ENCODE measurements around the gene CRTC1. TPM values are rescaled to one million over a fixed set of nuclear protein-coding genes. Genes with fewer than 3 reads are reported as not detected.

CRTC1 gene
- total RNA-seq, 1 donor from 2014 or later = 8.8 TPM

DNA sequence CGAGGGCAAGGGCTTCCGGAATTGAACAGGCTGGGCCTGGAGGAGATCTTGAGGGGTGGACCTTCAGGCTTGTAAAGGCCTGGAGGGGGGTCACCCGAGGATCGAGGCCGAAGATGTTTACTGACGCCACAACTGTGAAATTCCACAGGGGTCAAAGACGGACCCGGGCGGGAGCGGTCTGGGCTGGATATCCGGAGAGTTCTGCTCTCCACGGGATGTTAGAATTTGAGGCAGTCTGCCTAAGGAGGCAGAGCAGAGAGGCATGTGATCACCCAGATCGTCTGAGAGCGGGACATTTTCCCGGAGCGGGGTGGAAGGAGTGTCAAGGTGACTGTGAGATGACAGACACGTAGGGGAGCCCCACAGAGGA is 33.5 kb upstream of the CRTC1 start:
- DNase-seq (ENCODE audit: low spot score) = no peak
- intact Hi-C loops (cut with DNase I) = loop anchor here (10.0 kb wide), 1 partner anchor 185 kb away; no protein-coding TSS in a partner anchor

DNA sequence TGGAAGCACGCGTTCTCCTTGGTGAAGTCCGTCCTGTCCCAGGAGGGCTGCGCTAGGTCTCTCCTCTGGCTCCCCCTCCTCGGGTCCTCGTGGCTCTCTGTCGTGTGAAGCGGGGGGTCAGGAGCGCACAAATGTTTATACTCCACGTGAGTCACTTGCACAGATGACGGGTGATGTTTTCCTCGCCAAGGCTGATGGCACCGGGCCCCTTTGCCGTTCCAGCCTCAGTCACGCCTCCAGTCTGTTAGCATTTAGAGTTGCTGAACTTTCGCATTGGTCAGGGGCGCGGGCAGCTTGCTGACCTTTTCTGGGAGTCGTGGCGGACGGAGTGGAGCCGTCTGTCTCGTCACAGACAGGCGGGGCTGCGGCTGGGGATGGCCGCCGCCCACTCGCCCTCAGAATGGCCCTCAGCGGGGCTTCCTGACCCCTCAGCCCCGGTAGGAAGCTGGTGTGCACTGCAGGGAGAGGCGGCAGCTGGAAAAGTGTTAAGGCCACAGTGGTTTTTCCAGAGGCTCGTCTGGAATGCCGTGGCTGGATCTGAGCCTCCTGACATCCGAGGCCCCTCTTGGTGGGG is 32.9 kb upstream of the CRTC1 start:
- intact Hi-C loops (cut with DNase I) = loop anchor here (10.0 kb wide), 1 partner anchor 186 kb away; no protein-coding TSS in a partner anchor
- peak; percentile 87 for DNase-seq (ENCODE audit: low spot score)

DNA sequence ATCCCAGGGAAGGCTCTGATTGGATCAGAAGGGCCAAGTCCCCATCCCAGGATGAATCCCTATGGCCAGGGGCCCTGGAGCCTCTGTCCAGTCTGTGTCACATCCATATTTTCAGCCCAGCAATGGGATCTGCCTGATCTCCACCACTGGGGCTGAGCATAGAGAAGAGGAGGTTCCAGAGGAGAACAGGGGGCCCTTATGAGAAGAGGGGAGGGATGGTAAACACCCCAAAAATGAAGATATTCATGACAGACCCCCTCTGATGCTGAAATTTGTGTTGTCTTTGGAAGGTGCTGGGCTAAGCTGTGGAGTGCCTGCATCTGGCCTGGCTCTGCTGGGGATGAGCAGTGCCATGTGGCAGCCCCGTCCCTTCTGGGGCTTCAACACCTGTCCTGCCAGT is 32.2 kb upstream of the CRTC1 start:
- intact Hi-C loops (cut with DNase I) = loop anchor here (10.0 kb wide), 1 partner anchor 186 kb away; no protein-coding TSS in a partner anchor
- DNase-seq (ENCODE audit: low spot score) = no peak

GRCh38 chr19:18651733-18652132 is 31.7 kb upstream of the CRTC1 start:
- DNase-seq (ENCODE audit: low spot score) = no peak
- intact Hi-C loops (cut with DNase I) = loop anchor here (10.0 kb wide), 1 partner anchor 187 kb away; no protein-coding TSS in a partner anchor

DNA sequence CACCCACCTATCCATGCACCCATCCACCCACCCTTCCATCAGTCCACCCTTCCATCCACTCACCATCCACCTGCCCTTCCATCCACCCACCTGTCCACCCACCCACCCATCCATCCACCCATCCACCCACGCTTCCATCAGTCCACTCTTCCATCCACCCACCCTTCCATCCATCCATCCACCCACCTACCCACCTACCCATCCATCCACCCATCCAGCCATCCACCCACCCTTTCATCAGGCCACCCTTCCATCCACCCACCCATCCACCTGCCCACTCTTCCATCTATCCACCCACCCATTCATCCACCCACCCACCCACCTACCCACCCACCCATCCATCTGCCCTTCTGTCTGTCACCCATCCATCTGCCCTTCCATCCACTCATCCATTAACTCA is 29.6 kb upstream of the CRTC1 start:
- intact Hi-C loops (cut with DNase I) = loop anchor here (10.0 kb wide), 1 partner anchor 189 kb away; no protein-coding TSS in a partner anchor
- no peak for DNase-seq (ENCODE audit: low spot score)

GRCh38 chr19:18654469-18654868 is 29.0 kb upstream of the CRTC1 start:
- DNase-seq (ENCODE audit: low spot score) = no peak
- intact Hi-C loops (cut with DNase I) = loop anchor here (10.0 kb wide), 1 partner anchor 190 kb away; no protein-coding TSS in a partner anchor

DNA sequence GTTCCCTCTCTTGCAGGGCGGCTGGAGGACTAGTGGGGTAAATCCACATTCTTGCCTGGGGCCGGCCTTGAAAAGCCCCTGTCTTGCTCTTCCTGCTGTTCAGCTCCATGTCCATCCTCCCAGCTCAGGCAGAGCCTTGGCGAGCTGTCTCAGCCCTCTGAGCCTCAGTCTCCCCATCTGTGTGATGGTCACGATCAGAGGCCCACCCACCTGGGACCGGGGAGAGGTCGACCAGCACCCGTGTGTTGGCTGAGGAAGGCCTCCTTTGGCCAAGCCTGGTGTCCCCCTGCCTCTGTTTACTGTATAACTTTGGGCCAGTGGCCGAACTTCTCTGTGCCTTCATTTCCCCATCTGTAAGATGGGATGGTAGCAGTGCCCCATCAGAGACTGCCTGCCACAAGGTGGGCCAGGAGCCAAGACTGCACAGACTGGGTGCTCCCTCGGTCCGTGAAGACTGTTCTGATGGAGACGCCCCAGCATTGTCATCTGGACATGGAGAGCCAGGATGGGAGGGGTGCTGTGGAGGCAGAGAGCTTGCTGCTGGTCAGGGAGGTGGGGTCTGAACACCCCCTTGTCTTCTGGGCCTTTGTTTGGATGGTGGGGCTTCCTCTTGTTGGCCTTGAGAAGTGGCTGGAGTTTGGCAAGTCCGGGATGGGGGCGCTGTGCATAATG is 28.2 kb upstream of the CRTC1 start:
- intact Hi-C loops (cut with DNase I) = loop anchor here (10.0 kb wide), 1 partner anchor 191 kb away; no protein-coding TSS in a partner anchor
- DNase-seq (ENCODE audit: low spot score) = no peak

GRCh38 chr19:18656337-18657086 is 27.0 kb upstream of the CRTC1 start:
- intact Hi-C loops (cut with DNase I) = loop anchor here (10.0 kb wide), 1 partner anchor 192 kb away; no protein-coding TSS in a partner anchor
- DNase-seq (ENCODE audit: low spot score) = no peak

DNA sequence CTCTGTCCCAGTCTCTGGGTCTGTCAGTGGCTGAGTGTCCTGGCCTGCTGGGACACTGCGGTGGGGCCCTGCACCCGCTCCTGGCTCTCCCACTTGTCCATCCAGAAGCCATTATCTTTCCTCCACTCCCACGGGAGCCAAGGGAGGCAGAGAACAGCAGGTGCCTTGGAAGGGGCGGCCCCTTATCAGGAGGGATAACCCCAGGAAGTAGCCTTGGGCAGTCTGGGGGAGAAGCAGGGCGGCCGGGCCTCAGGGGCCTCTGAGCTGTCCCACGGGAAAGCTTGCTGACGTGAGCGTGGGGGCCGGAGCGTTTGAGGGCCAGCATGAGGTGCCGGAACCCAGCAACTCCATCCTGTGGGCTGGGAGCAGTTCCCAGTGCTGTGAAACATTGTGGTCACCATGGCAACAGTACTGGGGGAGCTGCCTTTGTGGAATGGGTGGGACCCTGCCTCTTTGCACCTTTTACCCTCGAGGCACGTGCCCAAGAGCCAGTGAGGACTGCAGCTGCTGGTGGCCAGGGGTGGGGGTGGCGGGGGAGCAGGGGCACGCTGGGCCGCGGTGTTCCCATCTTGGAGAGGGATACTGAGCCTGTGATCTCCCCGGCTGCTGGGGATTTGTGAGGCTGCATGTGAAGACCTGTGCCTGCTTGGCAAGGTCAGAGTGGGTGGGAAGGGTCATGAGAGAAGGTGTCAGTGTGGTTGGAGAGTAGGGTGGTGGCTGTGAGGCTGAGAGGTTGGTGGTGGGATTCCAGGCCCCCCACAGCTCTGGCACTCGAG is 25.7 kb upstream of the CRTC1 start:
- intact Hi-C loops (cut with DNase I) = loop anchor here (10.0 kb wide), 1 partner anchor 193 kb away; no protein-coding TSS in a partner anchor

DNA sequence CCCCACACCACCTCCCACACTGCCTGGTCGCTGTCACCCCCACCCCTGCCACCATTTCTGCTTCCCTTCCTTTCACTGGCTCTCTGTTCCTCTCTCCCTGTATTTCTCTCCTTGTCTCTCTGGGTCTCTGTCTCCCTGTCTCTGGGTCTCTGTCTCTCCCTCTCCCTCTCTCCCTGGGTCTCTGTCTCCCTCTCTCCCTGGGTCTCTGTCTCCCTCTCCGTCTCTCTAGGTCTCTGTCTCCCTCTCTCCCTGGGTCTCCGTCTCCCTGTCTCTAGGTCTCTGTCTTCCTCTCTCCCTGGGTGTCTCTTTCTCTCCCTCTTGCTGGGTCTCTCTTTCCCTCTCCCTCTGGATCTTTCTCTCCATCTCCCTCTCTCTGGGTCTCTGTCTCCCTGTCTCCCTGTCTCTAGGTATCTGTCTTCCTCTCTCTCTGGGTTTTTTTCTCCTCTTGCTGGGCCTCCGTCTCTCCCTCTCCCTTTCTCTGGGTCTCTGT is 25.1 kb upstream of the CRTC1 start:
- intact Hi-C loops (cut with DNase I) = loop anchor here (10.0 kb wide), 1 partner anchor 194 kb away; no protein-coding TSS in a partner anchor
- DNase-seq (ENCODE audit: low spot score) = no peak

More for the DNA sequence above, 25.7 kb upstream of the CRTC1 start:
- DNase-seq (ENCODE audit: low spot score) = no peak

DNA sequence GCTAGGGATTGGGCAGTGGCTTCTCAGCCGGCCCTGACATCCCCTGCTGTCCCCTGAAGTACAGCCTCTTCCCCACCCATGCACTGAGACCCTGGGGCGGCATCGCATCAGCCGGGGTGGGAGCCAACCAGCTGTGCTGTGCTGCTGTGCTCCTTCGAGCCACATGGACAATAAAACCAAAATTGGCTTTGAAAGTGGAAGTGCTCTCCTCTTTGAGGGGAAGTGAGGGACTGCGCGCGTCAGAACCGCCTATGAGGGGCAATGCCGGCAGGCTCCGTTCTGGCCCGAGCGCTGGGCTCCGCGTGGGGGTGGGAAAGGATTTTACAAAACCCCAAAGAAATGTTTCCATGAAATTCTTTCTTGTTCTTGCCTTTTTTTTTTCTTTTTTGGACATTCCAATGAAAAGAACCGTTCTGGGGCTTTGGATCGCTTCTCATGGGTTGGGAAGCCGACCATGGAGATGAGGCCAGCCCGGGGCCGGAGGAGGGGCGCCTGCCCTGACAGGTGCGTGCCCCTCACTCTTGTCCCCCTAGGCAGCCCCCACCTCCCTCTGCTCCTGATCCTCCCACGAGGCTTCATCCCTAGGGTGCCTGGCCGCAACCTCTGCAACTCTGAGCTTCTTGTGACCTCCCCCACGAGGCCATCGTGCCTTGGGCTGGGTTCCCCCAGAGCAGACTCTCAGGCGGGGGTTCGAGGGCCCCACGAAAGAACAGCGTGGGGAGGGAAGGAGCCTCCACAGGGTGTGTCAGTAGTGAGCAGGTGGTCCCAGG is 24.0 kb upstream of the CRTC1 start:
- intact Hi-C loops (cut with DNase I) = loop anchor here (10.0 kb wide), 1 partner anchor 195 kb away; no protein-coding TSS in a partner anchor

GRCh38 chr19:18660051-18660910 is 23.2 kb upstream of the CRTC1 start:
- intact Hi-C loops (cut with DNase I) = no loop called here
- no peak for DNase-seq (ENCODE audit: low spot score)

More for the DNA sequence above, 24.0 kb upstream of the CRTC1 start:
- no peak for DNase-seq (ENCODE audit: low spot score)

- no peak for DNase-seq (ENCODE audit: low spot score)
- intact Hi-C loops (cut with DNase I) = no loop called here
Measured at GRCh38 chr19:18660939-18661670, 22.4 kb upstream of the CRTC1 start.

- intact Hi-C loops (cut with DNase I) = no loop called here
- no peak for DNase-seq (ENCODE audit: low spot score)
Measured at GRCh38 chr19:18662972-18663732, 20.3 kb upstream of the CRTC1 start.

GRCh38 chr19:18663940-18664530 is 19.4 kb upstream of the CRTC1 start:
- intact Hi-C loops (cut with DNase I) = no loop called here
- no peak for DNase-seq (ENCODE audit: low spot score)

GRCh38 chr19:18665771-18666202 is 17.7 kb upstream of the CRTC1 start:
- intact Hi-C loops (cut with DNase I) = no loop called here
- no peak for DNase-seq (ENCODE audit: low spot score)
